HepG2 (cell line): ENCODE results near the gene NID1. TPM values are rescaled to one million over a fixed set of nuclear protein-coding genes. Genes with fewer than 3 reads are reported as not detected.

Experiments
- ATAC-seq: fragments of 200-7000 bp; cut with Tn5 transposase; 3 replicates; pipeline ENCODE4 v1.9.1; 2020; ENCODE audit warnings: mild to moderate bottlenecking, moderate library complexity
- BruUV-seq: library from RNA; stranded (reverse); fragments of 400-500 nt; replicated peaks from 2 replicates; lab custom pipeline; 2021; lab: Mats Ljungman, UMichigan
- CTCF ChIA-PET: fragments of 300-600 bp; formaldehyde crosslinking; extraction: SDS; loops from one replicate; lab custom pipeline; 2021; ENCODE audit warnings: low total read pairs, inconsistent platforms, low intra/inter-chr PET ratio; lab: Yijun Ruan, JAX
- POLR2A ChIA-PET: fragments of 350-600 bp; sonication (Branson Sonifier 250); formaldehyde crosslinking; loops from one replicate; lab custom pipeline; 2020; ENCODE audit warnings: antibody characterized with exemption, inconsistent platforms; lab: Yijun Ruan, JAX
- DNase-seq: peaks from one replicate; pipeline ENCODE4 v3.0.0-alpha.2; 2015; ENCODE audit warnings: low spot score
- FAIRE-seq: peaks from 3 replicates; lab custom pipeline; 2011; peaks lifted over from hg19 to GRCh38; lab: Jason Lieb, UNC
- H2AFZ ChIP-seq: one replicate; pipeline ENCODE4 v1.6.1; 2011; ENCODE audit warnings: low read length, inconsistent platforms
- H3K27ac ChIP-seq: fragments of 300-600 bp; 3 replicates; pipeline ENCODE4 v1.8.0; 2011; ENCODE audit warnings: mixed run types, mild to moderate bottlenecking, mixed read lengths, low read length, inconsistent platforms; ENCODE audit not compliant: insufficient read depth; ENCODE audit errors: extremely low read length
- H3K27me3 ChIP-seq, 2 experiments: fragments of 200-600 bp in 1 of 2; 2 replicates in 1 of 2; 3 replicates in 1 of 2; pipeline versions ENCODE4 v1.6.0 to v1.8.0; 2011; ENCODE audit warnings: low read length in 2 of 2, mild to moderate bottlenecking in 2 of 2, moderate library complexity in 2 of 2, inconsistent platforms in 1 of 2; ENCODE audit not compliant: insufficient read depth in 2 of 2, control insufficient read depth in 1 of 2
- H3K36me3 ChIP-seq, 2 experiments: fragments of 200-600 bp in 1 of 2; replicated peaks in 1 of 2; 2 replicates in 1 of 2; 3 replicates in 1 of 2; pipeline versions ENCODE4 v1.5.1 to v1.8.0; 2011; ENCODE audit warnings: low read length in 2 of 2, inconsistent platforms in 1 of 2; ENCODE audit not compliant: insufficient read depth in 2 of 2, control insufficient read depth in 1 of 2
- H3K4me1 ChIP-seq: 2 replicates; pipeline ENCODE4 v1.5.1; 2012; ENCODE audit warnings: low read length, inconsistent platforms; ENCODE audit not compliant: insufficient read depth
- H3K4me2 ChIP-seq: 2 replicates; pipeline ENCODE4 v1.6.0; 2011; ENCODE audit warnings: low read depth, low read length, inconsistent platforms
- H3K4me3 ChIP-seq, 3 experiments: fragments of 200-600 bp in 1 of 3; sonication (generic), shearing (Covaris generic) in 1 of 3; replicated peaks in 1 of 3; 2 replicates each; pipeline ENCODE4 v1.5.1; 2011 to 2016; ENCODE audit warnings: low read length in 3 of 3, inconsistent platforms in 2 of 3, low read depth in 2 of 3, mild to moderate bottlenecking in 2 of 3, control low read depth in 1 of 3, mixed read lengths in 1 of 3; ENCODE audit not compliant: insufficient read depth in 1 of 3
- H3K79me2 ChIP-seq: one replicate; pipeline ENCODE4 v1.6.1; 2011; ENCODE audit warnings: low read length, inconsistent platforms; ENCODE audit not compliant: insufficient read depth
- H3K9ac ChIP-seq: 2 replicates; pipeline ENCODE4 v1.6.0; 2011; ENCODE audit warnings: mild to moderate bottlenecking, low read depth, low read length, inconsistent platforms; ENCODE audit not compliant: insufficient read depth
- H3K9me3 ChIP-seq: 2 replicates; pipeline ENCODE4 v1.5.1; 2012; ENCODE audit warnings: mild to moderate bottlenecking, low read length
- H4K20me1 ChIP-seq: 2 replicates; pipeline ENCODE4 v1.6.0; 2011; ENCODE audit warnings: inconsistent platforms, mild to moderate bottlenecking, low read length, moderate library complexity; ENCODE audit not compliant: insufficient read depth
- ADNP ChIP-seq: sonication (generic); formaldehyde crosslinking; IDR thresholded peaks from 2 replicates; pipeline ENCODE4 v1.4.0; 2020; ENCODE audit warnings: missing genetic modification reagents
- AKAP8 ChIP-seq: sonication (generic); formaldehyde crosslinking; IDR thresholded peaks from 2 replicates; pipeline ENCODE4 v1.5.1; 2020; ENCODE audit warnings: mild to moderate bottlenecking, missing genetic modification reagents
- ASH2L ChIP-seq: fragments of 300-600, 200-600 bp; sonication (generic); IDR thresholded peaks from 2 replicates; pipeline ENCODE4 v1.7.0; 2017; ENCODE audit warnings: low read depth, mild to moderate bottlenecking, moderate library complexity, mixed read lengths, low read length; ENCODE audit not compliant: insufficient read length
- DRAP1 ChIP-seq: IDR thresholded peaks from 2 replicates; pipeline ENCODE4 v1.6.1; 2016; ENCODE audit warnings: missing genetic modification reagents, missing compliant biosample characterization
- EED ChIP-seq: sonication (generic); formaldehyde crosslinking; IDR thresholded peaks from 2 replicates; pipeline ENCODE4 v1.5.0; 2020; ENCODE audit warnings: mild to moderate bottlenecking, missing genetic modification reagents
- ERF ChIP-seq: IDR thresholded peaks from 2 replicates; pipeline ENCODE4 v1.6.1; 2018; ENCODE audit warnings: missing biosample characterization, missing genetic modification reagents
- GABPA ChIP-seq, 2 experiments: IDR thresholded peaks; 2 replicates each; pipeline ENCODE4 v1.6.1; 2011 to 2016; ENCODE audit warnings: low read depth in 2 of 2, low read length in 1 of 2, missing biosample characterization in 1 of 2, missing genetic modification characterization in 1 of 2
- GFI1 ChIP-seq: sonication (generic); formaldehyde crosslinking; IDR thresholded peaks from 2 replicates; pipeline ENCODE4 v1.5.0; 2020; ENCODE audit warnings: missing genetic modification reagents, mild to moderate bottlenecking, borderline replicate concordance
- HOXD1 ChIP-seq: sonication (generic); formaldehyde crosslinking; IDR thresholded peaks from 2 replicates; pipeline ENCODE4 v1.5.0; 2020; ENCODE audit warnings: missing genetic modification reagents
- KLF13 ChIP-seq: sonication (generic); formaldehyde crosslinking; IDR thresholded peaks from 2 replicates; pipeline ENCODE4 v1.4.0; 2020; ENCODE audit warnings: mild to moderate bottlenecking, missing genetic modification reagents
- MAFF ChIP-seq: IDR thresholded peaks from 2 replicates; pipeline ENCODE4 v1.6.1; 2011; ENCODE audit warnings: low read depth, low read length, improper control_type of control experiment
- NFKB2 ChIP-seq: sonication (generic); formaldehyde crosslinking; IDR thresholded peaks from 2 replicates; pipeline ENCODE4 v1.4.0; 2020; ENCODE audit warnings: missing genetic modification reagents, borderline replicate concordance
- NFYB ChIP-seq: sonication (generic); formaldehyde crosslinking; IDR thresholded peaks from 2 replicates; pipeline ENCODE4 v1.4.0; 2020; ENCODE audit warnings: missing genetic modification reagents
- RXRA ChIP-seq: sonication (generic); formaldehyde crosslinking; IDR thresholded peaks from 2 replicates; pipeline ENCODE4 v1.5.1; 2020; ENCODE audit warnings: missing genetic modification reagents
- SKI ChIP-seq: fragments of 450-650 bp; IDR thresholded peaks from one replicate; pipeline ENCODE4 v1.6.1; 2018; ENCODE audit warnings: mild to moderate bottlenecking; ENCODE audit not compliant: partially characterized antibody
- WIZ ChIP-seq: sonication (generic); formaldehyde crosslinking; IDR thresholded peaks from 2 replicates; pipeline ENCODE4 v1.5.1; 2020; ENCODE audit warnings: mild to moderate bottlenecking, missing genetic modification reagents
- ZKSCAN5 ChIP-seq: sonication (generic); formaldehyde crosslinking; IDR thresholded peaks from 2 replicates; pipeline ENCODE4 v1.5.1; 2020; ENCODE audit warnings: mild to moderate bottlenecking, missing genetic modification reagents
- ZNF333 ChIP-seq: sonication (generic); formaldehyde crosslinking; IDR thresholded peaks from 2 replicates; pipeline ENCODE4 v1.4.0; 2020; ENCODE audit warnings: mild to moderate bottlenecking, missing genetic modification reagents, borderline replicate concordance
- ZNF746 ChIP-seq: sonication (generic); formaldehyde crosslinking; IDR thresholded peaks from 2 replicates; pipeline ENCODE4 v1.8.0; 2022; ENCODE audit warnings: mild to moderate bottlenecking, missing genetic modification reagents
- ZZZ3 ChIP-seq: sonication (generic); formaldehyde crosslinking; IDR thresholded peaks from 2 replicates; pipeline ENCODE4 v1.4.0; 2020; ENCODE audit warnings: missing genetic modification reagents, mild to moderate bottlenecking, borderline replicate concordance
- WGBS: methylation state at CpG from one replicate; pipeline ENCODE4 v1.1.6; 2017; ENCODE audit warnings: low lambda C conversion rate; 5-methylcytosine and 5-hydroxymethylcytosine counted together
- in situ Hi-C: cut with HindIII; loops from 2 replicates; pipeline ENCODE4 v1.10.0; 2017; ENCODE audit warnings: low pct_unique_long_range_greater_than_20kb; ENCODE audit not compliant: extremely low pct_ligation_motif_present
- intact Hi-C: fragments of 100-400 bp; cut with micrococcal nuclease; formaldehyde crosslinking; loops from one replicate; pipeline ENCODE4 v1.10.0; 2022; ENCODE audit not compliant: unreplicated experiment
- polyA plus RNA-seq, 8 experiments: library from polyadenylated mRNA; depleted of rRNA in 3 of 8; stranded (reverse) in 7 of 8; unstranded in 1 of 8; fragments of >200 nt; fragmentation: Illumina TruSeq in 4 of 8; extraction: Trizol in 4 of 8; gene quantifications; 2 replicates each; pipeline versions ENCODE4 v1.2.1 to v1.2.3, GENCODE V29; 2011 to 2016; ENCODE audit warnings: low read depth in 4 of 8, missing spikeins in 1 of 8, mixed read lengths in 1 of 8; ENCODE audit not compliant: insufficient read depth in 1 of 8
- total RNA-seq, 5 experiments: library from RNA; depleted of rRNA; stranded (reverse); fragments of >200 nt; fragmentation: Illumina TruSeq; extraction: Trizol; gene quantifications; 2 replicates each; pipeline ENCODE4 v1.2.3, GENCODE V29; 2016; ENCODE audit warnings: low read depth in 1 of 5

The NID1 gene
- total and polyA plus RNA-seq, 2 of the 13 experiments (the other 11 are each of a cell fraction or from before 2014, with no cell fraction given): 50.2 to 56.1 TPM

- ATAC-seq (no peak), DNase-seq (no peak), FAIRE-seq (no peak)
- ChIA-PET POLR2A (no interaction called here), CTCF (interaction anchor here (0.7 to 1.6 kb wide), 3 partner anchors 349 to 1022 kb away, joined by 3 to 10 read pairs (median 4); no protein-coding TSS in a partner anchor)
- no peaks in the 10 kb centered on the region for H4K20me1 ChIP-seq
- H2AFZ ChIP-seq: no peak overlapping the region
- no TSS peak for BruUV-seq
- peak overlapping the region; percentile 30; the same call in 1 of the 2 replicates for H3K4me2 ChIP-seq
- H3K9ac ChIP-seq: no peak overlapping the region
- no peak overlapping the region for H3K27ac ChIP-seq
- intact Hi-C loops (loop anchor here (1.0 to 10.0 kb wide), 6 partner anchors 208 to 1022 kb away; no protein-coding TSS in a partner anchor), in situ Hi-C loops (loop anchor here (5.0 to 25.0 kb wide), 6 partner anchors 389 to 1459 kb away; no protein-coding TSS in a partner anchor)
- TF ChIP-seq AKAP8 (CRISPR knock-in tag): no peak
- no peak for TF ChIP-seq ZNF333 (CRISPR knock-in tag)
- TF ChIP-seq NFYB (CRISPR knock-in tag): no peak
- no peak for TF ChIP-seq GABPA (IDR thresholded peaks at IDR 0.05; ENCODE audit: low read depth, low read length)
- TF ChIP-seq GABPA (CRISPR knock-in tag; IDR thresholded peaks at IDR 0.05; ENCODE audit: low read depth): no peak
- no peak for TF ChIP-seq KLF13 (CRISPR knock-in tag)
- TF ChIP-seq ZNF746 (CRISPR knock-in tag): no peak
- no peak for TF ChIP-seq WIZ (CRISPR knock-in tag)
- no peak for TF ChIP-seq SKI
- TF ChIP-seq RXRA (CRISPR knock-in tag): no peak
- TF ChIP-seq DRAP1 (CRISPR knock-in tag): no peak
- TF ChIP-seq ASH2L: no peak
- TF ChIP-seq ZKSCAN5 (CRISPR knock-in tag): no peak
- TF ChIP-seq ERF (CRISPR knock-in tag): no peak
- TF ChIP-seq ZZZ3 (CRISPR knock-in tag): no peak
- no peak for TF ChIP-seq ADNP (CRISPR knock-in tag)
- no peak for TF ChIP-seq NFKB2 (CRISPR knock-in tag)
- no peak for TF ChIP-seq HOXD1 (CRISPR knock-in tag)
- no peak for TF ChIP-seq MAFF
- no peak for TF ChIP-seq EED (CRISPR knock-in tag)
- no peak for TF ChIP-seq GFI1 (CRISPR knock-in tag)
- H3K9me3 ChIP-seq: no peaks in the 10 kb centered on the region
- H3K79me2 ChIP-seq: no peaks in the 10 kb centered on the region
- peaks cover 2 to 5% of the 10 kb centered on the region in 2 experiments; a peak in 1 of 5 replicates for H3K27me3 ChIP-seq
- peak overlapping the region in 1 of 3 experiments; percentile 3; a peak in 1 of 6 replicates for H3K4me3 ChIP-seq
- H3K4me1 ChIP-seq: peaks cover 30% of the 10 kb centered on the region
- 3% methylated on average over 6 of the region's 7 CpGs for WGBS
- H3K36me3 ChIP-seq: no peaks in the 10 kb centered on the region
These were observed 38.2 kb upstream of the NID1 start for GRCh38 chr1:236103059-236103458.
